Activated CD4-positive, CD25-positive, alpha-beta regulatory T cell treated with anti-CD3 and anti-CD28 coated beads, Interleukin-2, amount 50 U/mL, for 16 hours (primary cell): Measurements from ENCODE around the gene HIBADH.

Source experiments
- DNase-seq: peaks from one replicate; pipeline ENCODE4 v3.0.0-alpha.2; 2020; ENCODE audit warnings: low read depth, low spot score

HIBADH gene

DNA sequence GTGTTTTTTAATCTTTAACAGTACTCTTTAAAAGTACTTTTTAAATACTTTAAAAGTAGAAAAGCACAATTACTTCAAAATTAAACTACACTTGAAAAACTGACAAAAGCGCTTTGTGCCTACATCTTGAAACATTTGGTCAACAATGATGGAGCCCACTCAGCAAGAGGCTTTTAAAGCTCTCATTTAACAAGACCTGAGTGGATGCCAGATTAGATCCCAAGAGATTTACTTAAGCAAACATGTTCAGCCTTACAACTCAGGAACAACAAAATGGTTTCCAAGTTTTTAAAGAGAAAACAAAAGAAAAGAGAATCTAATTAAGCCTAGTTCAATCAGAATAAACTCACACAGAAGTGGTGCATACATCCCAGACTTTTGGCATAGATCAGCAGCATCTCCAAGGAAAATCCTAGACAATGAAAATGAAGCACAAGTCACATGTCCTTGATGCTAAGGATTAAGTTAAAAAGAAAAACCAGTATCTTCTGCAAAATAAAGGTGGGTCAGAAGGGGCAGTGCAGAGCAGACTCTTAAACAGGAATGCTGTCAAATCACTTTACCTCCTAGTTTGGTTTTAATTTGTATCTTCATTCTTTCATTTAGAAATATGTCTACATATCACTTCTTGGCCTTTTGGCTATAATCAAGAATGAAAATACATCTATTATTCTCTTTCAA, 26.2 kb downstream of the HIBADH start:
- DNase-seq, result no peak

DNA sequence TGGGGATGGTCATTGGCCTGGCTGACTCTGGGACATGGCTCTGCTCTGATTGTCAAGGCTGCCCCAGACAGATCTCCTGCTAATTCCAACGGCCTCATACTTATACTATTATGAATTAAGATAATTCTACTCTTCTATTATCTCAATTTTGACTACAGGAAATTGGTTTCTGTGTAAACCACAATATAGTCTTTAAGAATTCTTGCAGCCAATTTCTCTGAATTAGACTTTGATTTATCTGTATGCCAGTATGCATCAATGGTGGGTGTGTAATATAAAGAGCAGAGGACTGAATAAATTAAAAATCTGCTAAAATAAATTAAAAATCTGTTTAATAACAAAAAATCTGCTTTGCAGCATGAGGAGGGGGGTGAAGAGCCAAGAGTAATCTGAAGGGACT, 27.0 kb downstream of the HIBADH start:
- DNase-seq, result no peak

DNA sequence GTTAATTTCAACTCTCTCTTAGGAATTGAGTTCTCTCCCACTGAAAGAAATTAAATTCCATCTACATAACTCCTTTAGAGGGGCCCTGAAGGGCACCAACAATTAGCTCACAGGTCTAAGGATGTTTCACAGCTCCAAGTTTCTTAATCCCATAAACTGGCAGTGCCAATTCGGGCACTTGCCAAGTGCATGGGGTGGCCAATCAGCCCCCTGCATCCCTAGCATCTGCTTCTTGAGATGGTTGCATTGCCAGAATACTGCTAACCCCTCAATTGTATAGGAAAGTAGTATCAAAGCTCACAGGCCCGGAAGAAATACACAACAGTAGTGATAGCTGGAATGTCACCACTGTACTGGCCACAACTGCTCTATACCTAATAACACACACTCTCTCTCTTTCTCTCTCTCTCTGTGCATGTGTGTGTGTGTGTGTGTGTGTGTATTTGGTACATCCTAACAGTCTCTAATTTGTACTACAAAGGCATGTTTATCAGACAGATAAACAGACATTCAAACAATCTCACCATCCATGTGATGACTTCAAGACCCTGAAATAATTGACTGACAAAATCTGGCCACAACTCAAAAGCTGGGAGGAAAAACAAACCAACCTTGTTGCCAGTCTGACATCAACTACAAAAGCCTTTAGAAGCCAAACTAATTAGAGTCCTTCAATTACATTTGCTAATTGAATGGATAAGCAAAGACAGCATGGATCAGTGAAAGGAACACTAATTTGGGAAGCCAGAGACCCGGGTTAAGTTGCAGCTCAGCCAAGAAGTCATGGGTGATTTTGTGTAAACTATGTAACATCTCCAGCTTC, 27.8 kb downstream of the HIBADH start:
- DNase-seq, result no peak

DNA sequence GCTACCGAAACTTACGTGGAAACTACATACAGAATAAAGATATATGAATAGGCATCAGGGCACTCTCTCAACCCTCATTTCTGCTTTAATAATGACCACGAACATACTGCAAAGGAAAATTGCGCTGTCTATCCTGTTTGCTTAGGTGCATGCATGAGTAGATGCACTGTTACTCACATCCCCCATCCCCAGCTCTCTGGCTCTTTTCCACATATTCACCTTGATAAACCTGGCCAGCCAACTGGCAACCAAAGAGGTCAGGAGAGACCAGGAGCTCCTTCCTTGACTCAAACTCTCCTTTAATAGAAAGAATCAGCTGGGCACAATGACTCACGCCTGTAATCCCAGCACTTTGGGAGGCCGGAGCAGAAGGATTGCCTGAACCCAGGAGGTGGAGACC, 29.6 kb downstream of the HIBADH start:
- no peak for DNase-seq

DNA sequence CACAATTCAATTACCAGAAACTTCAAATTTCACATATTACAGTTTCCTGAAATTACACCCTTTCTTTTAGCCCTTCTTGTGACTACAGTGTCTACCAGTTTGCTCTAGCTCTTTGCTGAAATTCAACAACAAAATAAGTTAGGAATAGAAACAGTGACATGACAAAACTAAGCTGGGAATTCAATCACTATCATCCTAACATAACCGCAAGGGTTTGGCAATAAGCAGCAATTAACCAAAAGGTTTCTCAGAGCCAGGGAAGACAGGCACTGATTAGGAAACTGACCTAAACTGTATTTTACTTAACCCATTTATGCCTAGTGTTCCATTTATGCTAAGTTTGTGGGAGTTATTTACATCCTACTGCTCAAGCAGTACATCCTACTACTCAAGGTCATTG, 31.3 kb downstream of the HIBADH start:
- DNase-seq, result no peak

DNA sequence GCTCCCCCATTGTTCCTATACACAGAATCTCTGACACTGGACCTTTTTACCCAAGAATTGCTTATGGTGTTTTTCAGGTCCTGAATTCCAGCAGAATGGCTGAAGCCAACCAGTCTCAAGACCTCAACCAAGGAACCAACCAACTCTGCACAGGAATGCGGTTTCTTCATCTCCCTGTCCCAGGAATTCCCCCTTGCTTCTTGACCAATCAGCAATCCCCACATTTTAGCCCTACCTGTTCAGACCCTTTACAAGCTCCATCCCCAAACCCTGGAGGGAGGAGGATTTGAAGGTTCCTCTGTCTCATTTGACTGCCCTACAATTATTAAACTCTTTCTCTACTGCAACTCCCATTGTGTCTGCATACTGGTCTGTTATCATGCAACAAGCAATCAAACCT, 35.5 kb downstream of the HIBADH start:
- DNase-seq, result no peak

DNA sequence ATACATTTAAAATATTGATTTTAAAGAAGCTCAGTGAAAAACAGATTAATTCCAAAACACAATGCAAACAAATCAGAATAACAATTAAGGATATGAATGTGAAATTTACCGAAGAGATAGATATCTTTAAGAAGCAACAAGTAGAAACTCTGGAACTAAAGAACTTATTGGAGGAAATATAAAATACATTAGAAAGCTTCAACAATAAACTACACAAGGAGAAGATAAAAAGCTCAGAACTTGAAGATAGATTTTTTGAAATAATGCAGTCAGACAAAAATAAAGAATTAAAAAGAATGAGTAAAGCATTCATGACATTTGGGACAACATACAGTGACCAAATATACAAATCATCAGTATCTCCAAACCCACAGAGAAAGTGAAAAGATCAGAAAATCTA, 43.2 kb downstream of the HIBADH start:
- DNase-seq, result no peak

DNA sequence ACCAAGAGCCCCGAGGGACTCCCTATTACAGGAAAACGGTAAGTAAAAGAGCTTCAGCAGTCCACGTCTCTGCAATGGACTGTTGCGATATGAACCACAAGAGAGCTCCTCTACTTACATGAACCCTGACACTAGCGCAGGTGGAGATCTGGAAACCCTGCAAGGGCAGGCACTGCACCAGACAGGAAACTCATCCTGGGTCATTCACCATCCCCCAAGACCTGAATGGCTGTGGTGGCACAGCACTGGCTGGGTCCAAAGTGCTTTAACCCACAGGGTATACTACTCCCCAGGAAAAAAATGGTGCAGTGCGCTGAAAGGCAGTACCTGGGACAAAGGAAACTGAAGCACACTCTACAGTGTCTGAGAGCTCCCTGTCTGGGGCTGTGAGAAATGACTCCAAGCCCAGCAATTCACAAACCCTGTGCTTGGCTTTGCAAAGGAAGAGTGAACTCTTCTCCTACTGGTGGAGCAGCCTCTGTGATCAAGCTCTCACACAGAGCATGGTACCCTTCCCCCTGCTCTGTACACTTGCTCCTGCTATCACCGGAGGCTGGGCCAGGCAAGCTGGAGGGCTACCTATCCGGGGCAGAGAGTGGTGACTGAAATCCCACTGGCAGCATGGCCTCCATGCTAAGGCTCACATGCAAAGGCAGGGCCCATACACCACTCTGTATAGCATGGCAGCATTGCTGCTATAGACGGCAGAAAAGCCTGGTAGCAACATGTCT, 44.9 kb downstream of the HIBADH start:
- no peak for DNase-seq

DNA sequence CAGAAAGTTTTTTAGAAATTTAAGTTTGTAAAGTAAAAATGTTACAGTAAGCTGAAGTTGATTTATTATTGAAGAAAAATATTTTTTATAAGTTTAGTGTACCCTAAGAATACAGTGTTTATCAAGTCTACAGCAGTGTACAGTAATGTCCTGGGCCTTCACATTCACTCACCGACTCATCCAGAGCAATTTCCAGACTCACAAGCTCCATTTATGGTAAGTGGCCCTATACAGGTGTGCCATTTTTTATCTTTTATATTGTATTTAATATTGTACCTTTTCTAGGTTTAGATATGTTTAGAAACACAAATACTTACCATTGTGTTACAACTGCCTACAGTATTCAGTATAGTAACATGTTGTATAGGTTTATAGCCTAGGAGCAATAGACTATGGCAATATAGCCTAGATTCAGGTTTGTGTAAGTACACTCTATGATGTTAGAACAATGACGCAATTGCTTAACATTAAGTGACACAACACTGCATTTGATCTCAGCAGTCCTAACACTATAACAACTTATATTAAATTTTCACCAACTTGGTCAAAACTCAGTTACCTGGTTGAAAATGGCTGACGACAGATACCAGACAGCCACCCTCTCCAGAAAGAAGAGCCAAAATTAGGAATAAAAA, 45.7 kb downstream of the HIBADH start:
- DNase-seq, result no peak

DNA sequence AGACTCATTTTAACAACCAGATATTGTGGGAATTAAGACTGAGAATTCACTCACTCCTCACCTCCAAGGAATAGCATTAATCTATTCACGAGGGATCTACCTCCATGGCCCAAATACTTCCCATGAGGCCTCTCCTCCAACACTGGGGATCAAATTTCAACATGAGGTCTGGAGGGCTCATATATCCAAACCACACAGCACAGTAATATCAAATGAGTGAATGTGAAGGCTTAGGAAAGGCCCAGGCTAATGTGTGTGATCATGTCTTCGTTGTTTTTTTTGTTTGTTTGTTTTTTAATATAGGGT, 46.5 kb downstream of the HIBADH start:
- no peak for DNase-seq

DNA sequence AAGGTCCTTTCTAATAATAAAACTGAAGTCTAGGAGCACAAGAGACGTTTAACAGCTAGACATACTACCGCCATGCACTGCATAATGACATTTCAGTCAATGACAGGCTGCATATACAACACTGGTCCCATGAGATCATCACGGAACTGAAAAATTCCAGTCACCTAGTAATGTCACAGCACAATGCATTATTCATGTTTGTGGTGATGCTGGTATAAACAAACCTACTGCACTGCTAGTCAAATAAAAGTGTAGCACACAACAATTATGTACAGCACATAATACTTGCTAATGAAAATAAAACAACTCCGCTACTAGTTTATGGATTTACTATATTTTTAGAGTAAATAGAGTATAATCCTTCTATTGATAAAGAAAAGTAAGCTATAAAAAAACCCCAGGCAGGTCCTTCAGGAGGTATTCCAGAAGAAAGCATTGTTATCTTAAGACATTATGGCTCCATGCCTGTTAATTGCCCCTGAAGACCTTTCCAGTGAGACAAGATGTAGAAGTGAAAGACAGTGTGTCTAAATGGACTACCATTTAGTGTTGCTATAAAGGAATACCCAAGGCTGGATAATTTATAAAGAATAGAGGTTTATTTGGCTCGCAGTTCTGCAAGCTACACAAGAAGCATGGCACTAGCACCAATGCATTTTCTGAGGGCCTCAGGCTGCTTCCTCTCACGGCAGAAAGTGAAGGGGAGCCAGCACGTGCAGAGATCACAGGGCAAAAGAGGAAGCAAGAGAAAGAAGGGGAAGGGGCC, 47.1 kb downstream of the HIBADH start:
- no peak for DNase-seq

DNA sequence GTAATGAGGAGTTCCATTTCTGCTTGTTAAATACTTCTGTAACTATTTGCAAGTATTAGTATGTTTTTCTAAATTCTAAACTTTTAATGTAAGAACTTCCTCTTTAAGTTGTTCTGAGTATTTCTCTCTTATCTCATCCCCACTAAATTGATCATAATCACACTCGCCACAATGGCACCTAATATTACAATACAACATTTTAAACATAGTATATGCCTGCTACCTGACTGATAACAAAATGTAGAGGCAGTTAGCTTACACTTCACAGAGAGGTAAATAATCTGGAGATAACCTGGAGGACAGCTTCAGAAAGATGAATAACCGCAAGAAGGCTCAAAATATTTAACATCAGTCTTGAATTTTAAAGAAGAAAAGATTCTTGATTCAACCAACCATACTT, 48.6 kb downstream of the HIBADH start:
- DNase-seq, result no peak

DNA sequence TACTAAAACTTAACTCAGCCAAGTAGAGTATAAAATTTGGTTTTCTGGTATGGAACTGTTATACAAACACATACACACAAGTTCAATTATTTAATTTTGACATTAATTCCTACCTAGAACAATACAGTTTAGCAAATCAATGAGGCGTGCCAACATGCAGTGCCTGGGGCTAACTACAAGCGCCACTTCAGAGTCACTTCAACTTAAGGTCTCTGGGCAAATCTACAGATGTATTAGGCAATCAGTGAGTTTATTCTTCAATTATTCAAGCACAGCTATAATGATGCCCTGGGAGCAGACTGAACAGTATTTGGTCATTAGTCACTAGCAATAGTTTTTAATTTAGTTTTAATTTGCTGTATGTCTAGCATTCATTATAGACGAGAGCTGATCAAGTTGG, 51.6 kb downstream of the HIBADH start:
- DNase-seq, result no peak

DNA sequence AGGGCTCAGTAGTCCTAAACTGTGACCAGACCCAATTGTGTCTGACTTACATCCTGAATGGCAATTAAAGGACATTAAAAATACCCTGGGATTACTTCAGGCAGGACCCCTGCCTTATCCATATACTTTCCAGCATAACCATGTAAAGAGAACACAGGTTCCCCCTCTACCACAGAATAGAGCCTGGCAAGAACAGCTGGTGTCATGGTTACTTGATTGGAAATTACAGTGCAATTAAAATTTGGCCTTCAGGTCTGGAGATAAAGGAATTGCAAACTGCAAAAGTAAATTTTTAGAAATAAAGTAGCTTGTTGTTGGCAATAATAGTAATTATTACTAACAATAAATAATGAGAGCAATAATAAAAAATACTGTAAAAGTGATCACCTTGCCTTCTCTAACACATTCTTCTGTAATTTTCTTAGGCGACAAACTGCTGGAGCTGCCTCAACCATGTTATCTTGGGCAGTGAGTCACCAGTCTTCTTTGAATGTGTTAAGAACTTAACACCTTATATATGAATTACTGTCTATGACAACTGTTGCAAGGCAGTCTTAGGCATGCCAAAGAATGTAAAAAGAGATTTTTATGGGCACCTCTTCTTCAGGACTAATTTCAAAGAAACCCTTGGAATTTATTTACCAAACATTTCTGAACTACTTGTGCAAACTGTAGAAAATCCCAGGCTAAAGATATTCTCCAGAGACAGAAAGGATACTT, 53.7 kb downstream of the HIBADH start:
- DNase-seq, result no peak

DNA sequence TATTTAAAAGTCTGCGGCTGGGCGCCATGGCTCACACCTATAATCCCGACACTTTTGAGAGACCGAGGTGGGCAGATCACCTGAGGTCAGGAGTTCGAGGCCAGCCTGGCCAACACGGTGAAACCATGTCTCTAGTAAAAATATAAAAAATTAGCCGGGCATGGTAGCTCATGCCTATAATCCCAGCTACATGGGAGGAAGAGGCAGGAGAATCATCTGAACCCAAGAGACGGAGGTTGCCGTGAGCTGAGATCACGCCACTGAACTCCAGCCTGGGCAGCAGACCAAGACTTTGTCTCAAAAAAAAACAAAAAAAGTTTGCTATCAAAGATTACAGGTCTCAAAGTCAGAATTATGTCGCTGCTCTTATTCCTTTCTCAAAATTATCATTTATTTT, 55.5 kb downstream of the HIBADH start:
- no peak for DNase-seq

DNA sequence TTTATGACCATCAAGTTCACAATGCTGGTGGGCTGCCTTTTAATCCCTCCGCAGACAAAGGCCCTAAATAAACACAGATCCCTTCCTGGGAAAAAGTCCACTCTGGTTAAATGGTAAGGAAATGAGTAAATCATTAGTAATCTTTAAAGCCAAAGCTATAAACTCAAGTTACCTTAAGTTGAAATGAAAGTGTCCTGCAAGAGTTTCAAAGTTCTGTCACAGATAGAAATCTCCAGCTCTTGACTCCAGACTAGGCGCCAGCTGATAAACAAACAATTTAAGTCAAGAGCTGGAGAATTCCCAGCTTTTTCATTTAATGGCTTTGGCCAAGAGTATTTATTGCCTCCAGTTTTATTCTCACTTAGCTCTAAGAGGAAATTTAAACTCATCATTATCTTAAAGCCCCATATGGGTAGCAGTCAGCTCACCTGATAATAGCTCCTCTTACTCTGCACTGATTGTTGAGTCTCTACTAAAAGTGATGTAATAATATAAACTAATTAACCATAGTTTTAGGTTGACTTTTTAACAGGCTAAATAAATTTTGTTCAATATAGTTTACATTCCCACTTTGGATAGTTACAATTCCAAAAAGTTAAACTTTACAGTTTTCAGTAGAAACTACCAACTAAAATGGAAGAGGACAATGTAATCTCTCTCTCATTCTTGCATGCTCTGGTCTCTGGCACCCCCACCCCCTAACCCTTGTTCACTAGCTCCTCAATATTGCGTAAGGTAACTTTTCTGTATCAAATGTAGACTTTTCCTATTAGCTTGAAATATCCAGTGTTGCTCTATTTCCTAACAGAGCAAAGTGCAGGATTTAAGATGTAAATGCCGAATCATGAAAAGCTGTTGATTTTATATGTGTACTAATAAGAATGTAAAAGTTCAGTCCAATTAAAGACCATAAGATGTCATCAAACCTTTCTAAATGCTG, 56.1 kb downstream of the HIBADH start:
- no peak for DNase-seq

DNA sequence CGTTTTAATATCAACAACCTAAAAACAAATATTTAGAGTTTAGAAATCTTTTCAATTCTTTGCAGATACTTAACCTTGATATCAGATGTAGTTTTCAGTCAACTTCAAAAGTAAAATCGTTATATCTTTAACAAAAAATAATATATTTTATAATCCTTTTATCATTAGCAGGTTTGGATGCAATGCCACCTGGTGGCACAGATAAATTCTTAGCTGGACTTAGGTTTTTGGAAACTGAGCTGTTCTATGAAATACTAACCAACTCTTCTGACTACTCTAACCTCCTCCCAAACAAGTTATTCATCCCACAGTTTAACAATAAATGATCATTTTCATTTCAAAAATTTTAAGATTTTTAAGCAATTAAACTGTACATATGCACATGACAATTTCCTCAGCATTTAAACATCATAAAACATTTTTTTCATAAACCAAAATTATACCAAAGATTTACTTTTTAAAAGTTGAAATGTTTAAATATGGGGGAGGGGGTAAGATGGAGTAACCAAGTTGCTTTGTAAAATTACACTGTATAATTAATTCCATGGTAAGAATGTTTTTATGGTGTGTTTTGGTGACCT, 56.9 kb downstream of the HIBADH start:
- no peak for DNase-seq

DNA sequence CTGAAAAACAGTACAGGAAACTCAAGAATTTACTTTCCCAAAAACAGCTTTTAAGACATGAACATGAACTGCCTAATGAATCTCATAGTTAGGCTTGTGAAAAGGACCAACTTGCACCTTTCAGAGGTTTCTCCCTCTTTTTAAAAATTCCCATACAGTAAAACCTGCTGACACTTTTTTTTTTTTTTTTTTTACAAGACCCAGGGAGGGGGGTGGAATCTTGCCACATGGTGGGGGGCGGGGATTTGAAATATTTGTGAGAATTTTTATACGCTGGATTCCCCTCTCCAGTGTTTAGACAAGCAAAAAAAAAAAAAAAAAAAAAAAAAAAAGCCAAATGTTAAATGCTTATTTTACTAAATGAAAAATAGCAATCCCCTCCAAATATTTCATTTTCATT, 57.4 kb downstream of the HIBADH start:
- DNase-seq, result no peak

DNA sequence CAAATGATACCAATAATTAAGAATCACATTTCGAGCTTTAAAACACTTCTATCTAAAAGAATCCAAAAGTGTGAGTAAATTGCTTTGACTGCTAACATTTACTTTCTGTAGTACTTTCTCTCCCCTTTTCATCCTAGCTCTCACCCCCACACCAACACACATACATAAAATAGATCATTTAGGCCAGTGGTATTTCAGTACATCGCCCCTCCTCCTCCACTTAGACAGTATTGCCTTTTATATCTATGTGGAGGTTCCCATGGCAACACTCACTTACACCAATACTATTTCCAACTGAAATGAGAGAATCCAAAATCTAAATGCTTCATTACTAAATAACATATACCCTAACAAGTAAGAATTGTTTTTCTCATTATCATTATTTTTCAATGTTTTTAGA, 58.9 kb downstream of the HIBADH start:
- no peak for DNase-seq

DNA sequence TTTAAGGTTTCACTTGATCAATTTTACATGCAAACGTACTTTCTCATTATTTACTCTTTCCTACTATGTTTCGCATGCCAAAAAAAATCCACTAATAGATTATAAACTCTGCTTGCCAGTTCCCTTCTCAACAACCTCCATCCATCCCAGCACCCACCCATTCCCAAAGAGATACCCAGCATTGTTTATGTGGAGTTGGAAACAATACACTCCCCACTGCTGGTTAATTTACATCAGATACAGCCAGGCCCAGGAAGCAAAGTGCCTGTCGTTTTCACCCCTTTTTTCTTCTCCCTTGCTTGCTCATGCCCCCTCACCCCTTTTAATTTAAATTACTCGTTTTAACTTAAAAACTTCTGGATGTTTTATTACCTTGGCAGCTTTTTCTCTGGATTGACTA, 59.9 kb downstream of the HIBADH start:
- no peak for DNase-seq
